Endothelial cell of umbilical vein (primary cell): ENCODE measurements around the gene CD5L. TPM values are rescaled to one million over a fixed set of nuclear protein-coding genes. Genes with fewer than 3 reads are reported as not detected.

ENCODE experiments used
- BruUV-seq: library from RNA; stranded (reverse); fragments of 400-500 nt; replicated peaks from 2 replicates; lab custom pipeline; 2021; lab: Mats Ljungman, UMichigan
- CTCF ChIA-PET: fragments of 300-600, 350-600 bp; sonication (Branson Sonifier 250); formaldehyde crosslinking; loops from one replicate; lab custom pipeline; 2021; ENCODE audit warnings: antibody characterized with exemption, inconsistent platforms; lab: Charles Lee
- POLR2A ChIA-PET: fragments of 300-600, 350-600 bp; sonication (Branson Sonifier 250); formaldehyde crosslinking; loops from one replicate; lab custom pipeline; 2021; ENCODE audit warnings: antibody characterized with exemption, inconsistent platforms; lab: Charles Lee
- DNase-seq: peaks from one replicate; pipeline ENCODE4 v3.0.0-alpha.2; 2011; ENCODE audit warnings: low read depth, low spot score
- FAIRE-seq: peaks from 2 replicates; lab custom pipeline; 2011; peaks lifted over from hg19 to GRCh38; lab: Jason Lieb, UNC
- H2AFZ ChIP-seq: 2 replicates; pipeline ENCODE4 v1.6.0; 2012; ENCODE audit warnings: low read depth, low read length, control low read depth, inconsistent platforms
- H3K27ac ChIP-seq: 2 replicates; pipeline ENCODE4 v1.5.1; 2011; ENCODE audit warnings: low read depth, mild to moderate bottlenecking, control low read depth, low read length, moderate library complexity; ENCODE audit not compliant: insufficient read depth
- H3K27me3 ChIP-seq, 2 experiments: 2 replicates each; pipeline versions ENCODE4 v1.6.0 to v1.6.1; 2011; ENCODE audit warnings: low read length in 2 of 2, mixed read lengths in 1 of 2; ENCODE audit not compliant: control insufficient read depth in 2 of 2, insufficient read depth in 2 of 2
- H3K36me3 ChIP-seq, 2 experiments: 2 replicates in 1 of 2; 3 replicates in 1 of 2; pipeline ENCODE4 v1.5.1; 2011; ENCODE audit warnings: low read length in 2 of 2, mild to moderate bottlenecking in 1 of 2, moderate library complexity in 1 of 2; ENCODE audit not compliant: control insufficient read depth in 2 of 2, insufficient read depth in 2 of 2; ENCODE audit errors: extremely low read depth in 1 of 2
- H3K4me1 ChIP-seq: 3 replicates; pipeline ENCODE4 v1.5.1; 2011; ENCODE audit warnings: mild to moderate bottlenecking, low read length; ENCODE audit not compliant: control insufficient read depth, insufficient read depth; ENCODE audit errors: extremely low read depth
- H3K4me2 ChIP-seq: 2 replicates; pipeline ENCODE4 v1.6.1; 2011; ENCODE audit warnings: low read length, control low read depth, mixed read lengths; ENCODE audit not compliant: insufficient read depth
- H3K4me3 ChIP-seq, 3 experiments: fragments of 200-600 bp in 1 of 3; sonication (generic), shearing (Covaris generic) in 1 of 3; replicated peaks in 1 of 3; 2 replicates each; pipeline ENCODE4 v1.5.1; 2011 to 2016; ENCODE audit warnings: control low read depth in 3 of 3, low read length in 3 of 3, mild to moderate bottlenecking in 2 of 3, inconsistent platforms in 1 of 3, low read depth in 1 of 3, moderate library complexity in 1 of 3; ENCODE audit not compliant: insufficient read depth in 1 of 3
- H3K79me2 ChIP-seq: 2 replicates; pipeline ENCODE4 v1.6.0; 2012; ENCODE audit warnings: low read length, inconsistent platforms; ENCODE audit not compliant: control insufficient read depth, insufficient read depth
- H3K9ac ChIP-seq: replicated peaks from 2 replicates; pipeline ENCODE3; 2011; ENCODE audit warnings: low read length, control low read depth; ENCODE audit not compliant: insufficient read depth; ENCODE audit errors: extremely low read depth
- H3K9me1 ChIP-seq: replicated peaks from 3 replicates; pipeline ENCODE4 v1.6.0; 2011; ENCODE audit warnings: mild to moderate bottlenecking, low read length; ENCODE audit not compliant: control insufficient read depth, insufficient read depth; ENCODE audit errors: extremely low read depth
- H3K9me3 ChIP-seq: replicated peaks from 2 replicates; pipeline ENCODE4 v1.5.1; 2012; ENCODE audit warnings: low read length, inconsistent platforms; ENCODE audit not compliant: control insufficient read depth, insufficient read depth
- H4K20me1 ChIP-seq: replicated peaks from 2 replicates; pipeline ENCODE3; 2011; ENCODE audit warnings: mild to moderate bottlenecking, low read length; ENCODE audit not compliant: control insufficient read depth, insufficient read depth; ENCODE audit errors: extremely low read depth
- CTCF ChIP-seq, 2 donors: IDR thresholded peaks; 1 replicate in 1 of 2; 2 replicates in 1 of 2; pipeline ENCODE4 v1.5.1; 2011; ENCODE audit warnings: low read length in 2 of 2, mild to moderate bottlenecking in 2 of 2, moderate library complexity in 2 of 2, control low read depth in 1 of 2, inconsistent platforms in 1 of 2, low read depth in 1 of 2; ENCODE audit not compliant: insufficient read depth in 1 of 2; ENCODE audit errors: extremely low read depth in 1 of 2
- EZH2 ChIP-seq: IDR thresholded peaks from 2 replicates; pipeline ENCODE4 v1.6.1; 2012; ENCODE audit warnings: borderline replicate concordance, low read depth, mild to moderate bottlenecking, moderate library complexity, low read length, inconsistent platforms; ENCODE audit not compliant: severe bottlenecking
- FOS ChIP-seq: IDR thresholded peaks from 2 replicates; pipeline ENCODE4 v1.6.1; 2011; ENCODE audit warnings: mild to moderate bottlenecking, low read length, moderate library complexity, borderline replicate concordance; ENCODE audit not compliant: insufficient read depth
- GATA2 ChIP-seq: IDR thresholded peaks from 2 replicates; pipeline ENCODE4 v1.7.0; 2011; ENCODE audit warnings: low read depth, mild to moderate bottlenecking, moderate library complexity, mixed read lengths, low read length; ENCODE audit not compliant: insufficient read length, insufficient read depth
- JUN ChIP-seq: IDR thresholded peaks from 2 replicates; pipeline ENCODE4 v1.6.1; 2011; ENCODE audit warnings: borderline replicate concordance, low read depth; ENCODE audit not compliant: insufficient read length, insufficient read depth
- MAX ChIP-seq: IDR thresholded peaks from 2 replicates; pipeline ENCODE4 v1.6.1; 2011; ENCODE audit not compliant: insufficient read depth, insufficient read length
- MYC ChIP-seq: IDR thresholded peaks from one replicate; pipeline ENCODE4 v1.6.1; 2011; ENCODE audit warnings: mild to moderate bottlenecking, low read depth, low read length
- POLR2A ChIP-seq: IDR thresholded peaks from 2 replicates; pipeline ENCODE4 v1.6.1; 2012; ENCODE audit warnings: low read depth, mild to moderate bottlenecking, control low read depth, low read length
- POLR2AphosphoS5 ChIP-seq: IDR thresholded peaks from 2 replicates; pipeline ENCODE4 v1.6.1; 2012; ENCODE audit warnings: low read depth, mild to moderate bottlenecking, control low read depth, low read length, moderate library complexity; ENCODE audit not compliant: insufficient read depth
- dilution Hi-C: fragments of 300-500 bp; cut with MboI; formaldehyde crosslinking; loops from one replicate; pipeline ENCODE4 v1.15.0; 2019; ENCODE audit warnings: low sequenced_read_pairs; ENCODE audit not compliant: extremely low pct_ligation_motif_present
- intact Hi-C: fragments of 100-400 bp; cut with micrococcal nuclease; formaldehyde crosslinking; loops from one replicate; pipeline ENCODE4 v1.10.0; 2022
- polyA plus RNA-seq, 4 experiments: library from polyadenylated mRNA; depleted of rRNA in 3 of 4; stranded (reverse) in 3 of 4; unstranded in 1 of 4; fragments of >200 nt; gene quantifications; 2 replicates each; pipeline versions ENCODE4 v1.2.1 to v1.2.3, GENCODE V29; 2011 to 2012; ENCODE audit warnings: missing spikeins in 1 of 4
- total RNA-seq: library from RNA; stranded (reverse); gene quantifications from 2 replicates; pipeline ENCODE4 v1.2.3, GENCODE V29; 2021

CD5L gene
- total and polyA plus RNA-seq, 2 donors (not counting 3 experiments of a cell fraction or from before 2014, with no cell fraction given), result not detected

- BruUV-seq, result no TSS peak
- H3K4me2 ChIP-seq, result no peak overlapping the region
- H4K20me1 ChIP-seq, result no peaks in the 10 kb centered on the region
- no peak overlapping the region for H3K27ac ChIP-seq
- TF ChIP-seq GATA2 (no peak), JUN (no peak), CTCF (IDR thresholded peaks at IDR 0.05; ENCODE audit: extremely low read depth in 1 of 2, insufficient read depth in 1 of 2, low read depth in 1 of 2, low read length in 2 of 2) (no peak), POLR2A (no peak), FOS (no peak), MYC (no peak), EZH2 (no peak), POLR2AphosphoS5 (no peak), MAX (no peak)
- H3K9me3 ChIP-seq, result no peaks in the 10 kb centered on the region
- intact Hi-C loops, result no loop called here
- no peaks in the 10 kb centered on the region for H3K9me1 ChIP-seq
- H3K27me3 ChIP-seq, result no peaks in the 10 kb centered on the region
- ChIA-PET POLR2A (no interaction called here), CTCF (no interaction called here)
- H3K4me1 ChIP-seq, result no peaks in the 10 kb centered on the region
- H2AFZ ChIP-seq, result no peak overlapping the region
- H3K4me3 ChIP-seq, result no peak overlapping the region
- H3K79me2 ChIP-seq, result no peaks in the 10 kb centered on the region
- dilution Hi-C loops, result no loop called here
- FAIRE-seq (no peak), DNase-seq (no peak)
- H3K9ac ChIP-seq, result no peak overlapping the region
- H3K36me3 ChIP-seq, result no peaks in the 10 kb centered on the region
Measured at GRCh38 chr1:157799996-157800395, 41.6 kb downstream of the CD5L start.
